ENCODE results near the gene TAS2R14. TPM values are rescaled to one million over a fixed set of nuclear protein-coding genes. Genes with fewer than 3 reads are reported as not detected.

The TAS2R14 gene
- total and polyA plus RNA-seq, 2 of the 13 experiments (the other 11 are each of a cell fraction or from before 2014, with no cell fraction given), result 1.1 to 2.3 TPM

DNA sequence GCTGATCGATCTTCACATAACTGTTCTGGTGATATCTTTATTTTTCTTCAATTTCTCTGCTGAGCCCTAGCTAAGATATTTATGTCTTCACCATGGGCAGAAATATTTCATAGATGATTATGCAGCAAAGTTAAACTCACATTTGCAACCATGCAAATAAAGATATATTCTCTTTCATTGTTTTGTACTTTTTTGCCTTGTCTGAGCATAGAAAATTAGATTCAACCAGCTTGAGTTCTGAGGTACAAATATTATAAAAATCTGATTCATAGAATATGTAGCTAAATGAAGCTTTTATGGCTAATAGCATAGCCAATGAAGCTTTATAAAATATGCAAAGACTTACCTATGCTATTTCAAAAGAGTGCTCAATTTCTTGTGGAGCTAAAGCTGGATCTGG is 29.6 kb downstream of the TAS2R14 start, which contains the start of gene TAS2R13 (continued):
- TF ChIP-seq, protein P1, sequence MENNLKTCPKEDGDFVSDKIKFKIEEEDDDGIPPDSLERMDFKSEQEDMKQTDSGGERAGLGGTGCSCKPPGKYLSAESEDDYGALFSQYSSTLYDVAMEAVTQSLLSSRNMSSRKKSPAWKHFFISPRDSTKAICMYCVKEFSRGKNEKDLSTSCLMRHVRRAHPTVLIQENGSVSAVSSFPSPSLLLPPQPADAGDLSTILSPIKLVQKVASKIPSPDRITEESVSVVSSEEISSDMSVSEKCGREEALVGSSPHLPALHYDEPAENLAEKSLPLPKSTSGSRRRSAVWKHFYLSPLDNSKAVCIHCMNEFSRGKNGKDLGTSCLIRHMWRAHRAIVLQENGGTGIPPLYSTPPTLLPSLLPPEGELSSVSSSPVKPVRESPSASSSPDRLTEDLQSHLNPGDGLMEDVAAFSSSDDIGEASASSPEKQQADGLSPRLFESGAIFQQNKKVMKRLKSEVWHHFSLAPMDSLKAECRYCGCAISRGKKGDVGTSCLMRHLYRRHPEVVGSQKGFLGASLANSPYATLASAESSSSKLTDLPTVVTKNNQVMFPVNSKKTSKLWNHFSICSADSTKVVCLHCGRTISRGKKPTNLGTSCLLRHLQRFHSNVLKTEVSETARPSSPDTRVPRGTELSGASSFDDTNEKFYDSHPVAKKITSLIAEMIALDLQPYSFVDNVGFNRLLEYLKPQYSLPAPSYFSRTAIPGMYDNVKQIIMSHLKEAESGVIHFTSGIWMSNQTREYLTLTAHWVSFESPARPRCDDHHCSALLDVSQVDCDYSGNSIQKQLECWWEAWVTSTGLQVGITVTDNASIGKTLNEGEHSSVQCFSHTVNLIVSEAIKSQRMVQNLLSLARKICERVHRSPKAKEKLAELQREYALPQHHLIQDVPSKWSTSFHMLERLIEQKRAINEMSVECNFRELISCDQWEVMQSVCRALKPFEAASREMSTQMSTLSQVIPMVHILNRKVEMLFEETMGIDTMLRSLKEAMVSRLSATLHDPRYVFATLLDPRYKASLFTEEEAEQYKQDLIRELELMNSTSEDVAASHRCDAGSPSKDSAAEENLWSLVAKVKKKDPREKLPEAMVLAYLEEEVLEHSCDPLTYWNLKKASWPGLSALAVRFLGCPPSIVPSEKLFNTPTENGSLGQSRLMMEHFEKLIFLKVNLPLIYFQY (CRISPR knock-in tag; IDR thresholded peaks at IDR 0.05; ENCODE audit: borderline replicate concordance), result no peak
- TF ChIP-seq SMYD3 (CRISPR knock-in tag; IDR thresholded peaks at IDR 0.05) (no peak), ZNF782 (CRISPR knock-in tag; IDR thresholded peaks at IDR 0.05; ENCODE audit: borderline replicate concordance) (no peak), CAMTA2 (CRISPR knock-in tag; IDR thresholded peaks at IDR 0.05; ENCODE audit: borderline replicate concordance) (no peak)

DNA sequence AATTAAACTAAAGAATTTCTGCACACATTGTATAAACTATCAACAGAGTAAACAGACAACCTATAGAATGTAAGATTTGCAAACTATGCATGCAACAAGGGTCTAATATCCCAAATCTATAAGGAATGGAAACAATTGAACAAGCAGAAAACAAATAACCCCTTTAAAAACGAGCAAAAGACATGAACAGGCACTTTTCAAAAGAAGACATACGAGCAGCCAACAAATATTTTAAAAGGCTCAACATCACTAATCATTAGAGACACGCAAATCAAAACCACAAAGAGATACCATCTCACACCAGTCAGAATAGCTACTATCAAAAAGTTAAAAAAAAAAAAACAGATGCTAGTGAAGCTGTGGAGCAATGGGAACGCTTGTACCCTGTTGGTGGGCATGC is 34.4 kb downstream of the TAS2R14 start:
- Histone ChIP-seq H3K36me3 (replicated peaks in 1 of 2; ENCODE audit: control insufficient read depth in 1 of 2, insufficient read depth in 2 of 2, low read length in 2 of 2) (no peaks in the 10 kb centered on the region), H3K9me3 (ENCODE audit: low read length) (peaks cover 29% of the 10 kb centered on the region), H3K4me1 (ENCODE audit: insufficient read depth, low read length) (peaks cover 10% of the 10 kb centered on the region; the same call in 1 of the 2 replicates), H3K27me3 (ENCODE audit: control insufficient read depth in 1 of 2, insufficient read depth in 2 of 2, low read length in 2 of 2) (no peaks in the 10 kb centered on the region), H4K20me1 (ENCODE audit: insufficient read depth, low read length) (no peaks in the 10 kb centered on the region), H3K27ac (ENCODE audit: extremely low read length, insufficient read depth, low read length) (no peak overlapping the region), H3K79me2 (ENCODE audit: insufficient read depth, low read length) (no peaks in the 10 kb centered on the region), H3K4me2 (ENCODE audit: low read depth, low read length) (no peak overlapping the region), H3K4me3 (replicated peaks in 1 of 3; ENCODE audit: insufficient read depth in 1 of 3, low read depth in 2 of 3, low read length in 3 of 3) (no peak overlapping the region), H3K9ac (ENCODE audit: insufficient read depth, low read depth, low read length) (no peak overlapping the region), H2AFZ (ENCODE audit: low read length) (no peak overlapping the region)
- no peak for ATAC-seq
- in situ Hi-C loops (cut with HindIII; ENCODE audit: extremely low pct_ligation_motif_present, low pct_unique_long_range_greater_than_20kb), result no loop called here
- POLR2A ChIA-PET, result no interaction called here
- CTCF ChIA-PET (ENCODE audit: low intra/inter-chr PET ratio, low total read pairs), result no interaction called here
- no TSS peak for BruUV-seq (replicated peaks)
- no peak for DNase-seq (ENCODE audit: low spot score)
- WGBS (ENCODE audit: low lambda C conversion rate), result 96% methylated on average over 4 of the region's 4 CpGs
- no peak for FAIRE-seq
- no peak for TF ChIP-seq KLF15 (CRISPR knock-in tag; IDR thresholded peaks at IDR 0.05; ENCODE audit: borderline replicate concordance)
- no peak for TF ChIP-seq CCDC6 (CRISPR knock-in tag; IDR thresholded peaks at IDR 0.05)
- TF ChIP-seq ZMYM3 (CRISPR knock-in tag; IDR thresholded peaks at IDR 0.05), result no peak
- TF ChIP-seq CENPT (CRISPR knock-in tag; IDR thresholded peaks at IDR 0.05; ENCODE audit: low read depth), result no peak
- no peak for TF ChIP-seq SMC3 (IDR thresholded peaks at IDR 0.05; ENCODE audit: low read length)
- TF ChIP-seq ZNF891 (CRISPR knock-in tag; IDR thresholded peaks at IDR 0.05), result no peak
- TF ChIP-seq, protein P2, sequence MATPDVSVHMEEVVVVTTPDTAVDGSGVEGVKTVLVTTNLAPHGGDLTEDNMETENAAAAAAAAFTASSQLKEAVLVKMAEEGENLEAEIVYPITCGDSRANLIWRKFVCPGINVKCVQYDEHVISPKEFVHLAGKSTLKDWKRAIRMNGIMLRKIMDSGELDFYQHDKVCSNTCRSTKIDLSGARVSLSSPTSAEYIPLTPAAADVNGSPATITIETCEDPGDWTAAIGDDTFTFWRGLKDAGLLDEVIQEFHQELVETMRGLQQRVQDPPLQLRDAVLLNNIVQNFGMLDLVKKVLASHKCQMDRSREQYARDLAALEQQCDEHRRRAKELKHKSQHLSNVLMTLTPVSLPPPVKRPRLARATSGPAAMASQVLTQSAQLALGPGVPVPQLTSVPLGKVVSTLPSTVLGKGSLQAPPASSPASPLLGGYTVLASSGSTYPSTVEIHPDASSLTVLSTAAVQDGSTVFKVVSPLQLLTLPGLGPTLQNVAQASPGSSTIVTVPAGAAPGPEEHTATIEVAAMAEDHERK (CRISPR knock-in tag; IDR thresholded peaks at IDR 0.05; ENCODE audit: low read depth), result no peak
- no peak for TF ChIP-seq MXI1 (IDR thresholded peaks at IDR 0.05; ENCODE audit: borderline replicate concordance, low read depth, low read length)
- no peak for TF ChIP-seq ZNF484 (CRISPR knock-in tag; IDR thresholded peaks at IDR 0.05; ENCODE audit: borderline replicate concordance, low read depth)
- no peak for TF ChIP-seq JUN (CRISPR knock-in tag; IDR thresholded peaks at IDR 0.05)
- TF ChIP-seq GTF3A (CRISPR knock-in tag; conservative IDR thresholded peaks at IDR 0.05), result no peak
- intact Hi-C loops (cut with micrococcal nuclease; ENCODE audit: unreplicated experiment), result loop anchor here (5.0 kb wide), 1 partner anchor 37 kb away; no protein-coding TSS in a partner anchor
